GM12878 (cell line): ENCODE results near the gene HSFX2. TPM values are rescaled to one million over a fixed set of nuclear protein-coding genes. Genes with fewer than 3 reads are reported as not detected.
A peak's percentile ranks its signal among the peaks of the same experiment; 100 is the strongest.

Source experiments
- ATAC-seq: fragments of 200-7000 bp; cut with Tn5 transposase; 3 replicates; pipeline ENCODE4 v1.9.1; 2020; ENCODE audit warnings: mild to moderate bottlenecking, moderate library complexity
- BruUV-seq: library from RNA; stranded (reverse); fragments of 400-500 nt; replicated peaks from 2 replicates; lab custom pipeline; 2021; lab: Mats Ljungman, UMichigan
- CTCF ChIA-PET: fragments of 300-600 bp; sonication (Branson Sonifier 250); formaldehyde crosslinking; extraction: SDS; loops from one replicate; lab custom pipeline; 2021; ENCODE audit warnings: inconsistent platforms; lab: Yijun Ruan, JAX
- POLR2A ChIA-PET: fragments of 350-600 bp; formaldehyde crosslinking; extraction: SDS; loops from one replicate; lab custom pipeline; 2021; ENCODE audit warnings: inconsistent platforms; lab: Charles Lee
- RAD21 ChIA-PET: fragments of 300-600 bp; sonication (Branson Sonifier 250); formaldehyde crosslinking; loops from one replicate; lab custom pipeline; 2023; ENCODE audit warnings: antibody characterized with exemption; ENCODE audit not compliant: unreplicated experiment; lab: Charles Lee
- SMC1A ChIA-PET: fragments of 300-600 bp; sonication (Branson Sonifier 250); formaldehyde crosslinking; loops from one replicate; lab custom pipeline; 2023; ENCODE audit not compliant: unreplicated experiment, uncharacterized antibody; lab: Charles Lee
- DNase-seq: peaks from one replicate; pipeline ENCODE4 v3.0.0-alpha.2; 2011; ENCODE audit warnings: low read depth, low spot score
- FAIRE-seq: peaks from 3 replicates; lab custom pipeline; 2011; peaks lifted over from hg19 to GRCh38; lab: Jason Lieb, UNC
- H2AFZ ChIP-seq: 2 replicates; pipeline ENCODE4 v1.6.0; 2011; ENCODE audit warnings: low read depth, low read length, control low read depth; ENCODE audit not compliant: control insufficient read depth
- H3K27ac ChIP-seq: 2 replicates; pipeline ENCODE4 v1.5.1; 2011; ENCODE audit warnings: control low read depth; ENCODE audit not compliant: control insufficient read depth, insufficient read depth
- H3K27me3 ChIP-seq, 2 experiments: replicated peaks in 1 of 2; 2 replicates each; pipeline versions ENCODE4 v1.6.0 to v1.6.1; 2011; ENCODE audit warnings: low read length in 1 of 2; ENCODE audit not compliant: control insufficient read depth in 2 of 2, insufficient read depth in 2 of 2
- H3K36me3 ChIP-seq, 2 experiments: 2 replicates each; pipeline ENCODE4 v1.5.1; 2011; ENCODE audit warnings: low read length in 1 of 2; ENCODE audit not compliant: control insufficient read depth in 2 of 2, insufficient read depth in 2 of 2
- H3K4me1 ChIP-seq: 2 replicates; pipeline ENCODE4 v1.6.1; 2011; ENCODE audit warnings: mild to moderate bottlenecking, low read length, moderate library complexity, mixed read lengths; ENCODE audit not compliant: control insufficient read depth, insufficient read depth
- H3K4me2 ChIP-seq: 2 replicates; pipeline ENCODE4 v1.6.0; 2011; ENCODE audit warnings: control low read depth; ENCODE audit not compliant: control insufficient read depth, insufficient read depth
- H3K4me3 ChIP-seq: fragments of 200-600 bp; sonication (generic); 2 replicates; pipeline ENCODE4 v1.5.1; 2016
- H3K79me2 ChIP-seq: 2 replicates; pipeline ENCODE4 v1.6.0; 2011; ENCODE audit warnings: low read length; ENCODE audit not compliant: control insufficient read depth, insufficient read depth
- H3K9ac ChIP-seq: 2 replicates; pipeline ENCODE4 v1.8.0; 2011; ENCODE audit warnings: low read length, control low read depth, mixed read lengths; ENCODE audit not compliant: control insufficient read depth, insufficient read depth
- H3K9me3 ChIP-seq: replicated peaks from 3 replicates; pipeline ENCODE4 v1.5.1; 2011; ENCODE audit warnings: mild to moderate bottlenecking, low read length; ENCODE audit not compliant: control insufficient read depth, insufficient read depth
- H4K20me1 ChIP-seq: 2 replicates; pipeline ENCODE4 v1.6.0; 2011; ENCODE audit not compliant: control insufficient read depth, insufficient read depth
- BHLHE40 ChIP-seq, 2 experiments: fragments of 450-650 bp in 1 of 2; IDR thresholded peaks; 2 replicates each; pipeline ENCODE4 v1.6.1; 2011 to 2017; ENCODE audit warnings: low read depth in 2 of 2, borderline replicate concordance in 1 of 2, improper control_type of control experiment in 1 of 2, low read length in 1 of 2, mild to moderate bottlenecking in 1 of 2
- DPF2 ChIP-seq: fragments of 450-650 bp; IDR thresholded peaks from 2 replicates; pipeline ENCODE4 v1.6.1; 2017; ENCODE audit warnings: mild to moderate bottlenecking
- EED ChIP-seq: sonication (generic); IDR thresholded peaks from 2 replicates; pipeline ENCODE4 v1.6.1; 2016; ENCODE audit warnings: antibody characterized with exemption, low read depth
- EGR1 ChIP-seq, 2 experiments: IDR thresholded peaks; 1 replicate in 1 of 2; 2 replicates in 1 of 2; pipeline ENCODE4 v1.6.1; 2011 to 2012; ENCODE audit warnings: low read depth in 2 of 2, low read length in 2 of 2, borderline replicate concordance in 1 of 2, mild to moderate bottlenecking in 1 of 2, moderate library complexity in 1 of 2
- IKZF1 ChIP-seq: fragments of 450-650 bp; conservative IDR thresholded peaks from 2 replicates; pipeline ENCODE4 v1.6.1; 2017; ENCODE audit warnings: antibody characterized with exemption, mild to moderate bottlenecking
- MAX ChIP-seq: IDR thresholded peaks from 2 replicates; pipeline ENCODE4 v1.6.1; 2012; ENCODE audit warnings: low read depth, low read length, improper control_type of control experiment
- NFXL1 ChIP-seq: fragments of 450-650 bp; IDR thresholded peaks from 2 replicates; pipeline ENCODE4 v1.6.1; 2017; ENCODE audit warnings: antibody characterized with exemption, mild to moderate bottlenecking, borderline replicate concordance
- NRF1 ChIP-seq: conservative IDR thresholded peaks from 2 replicates; pipeline ENCODE4 v1.6.1; 2011; ENCODE audit warnings: mild to moderate bottlenecking, low read depth, low read length, improper control_type of control experiment
- POLR2A ChIP-seq: IDR thresholded peaks from 2 replicates; pipeline ENCODE4 v1.6.1; 2011; ENCODE audit warnings: low read depth, mild to moderate bottlenecking, low read length
- REST ChIP-seq: IDR thresholded peaks from 2 replicates; pipeline ENCODE4 v1.6.1; 2012; ENCODE audit warnings: mild to moderate bottlenecking, low read depth, low read length
- SMARCA5 ChIP-seq: fragments of 450-650 bp; IDR thresholded peaks from 2 replicates; pipeline ENCODE4 v1.6.1; 2017; ENCODE audit warnings: mild to moderate bottlenecking
- STAT3 ChIP-seq: IDR thresholded peaks from 2 replicates; pipeline ENCODE4 v1.6.1; 2011; ENCODE audit warnings: low read depth, low read length, improper control_type of control experiment
- SUZ12 ChIP-seq: fragments of 200-600 bp; sonication (generic); IDR thresholded peaks from one replicate; pipeline ENCODE4 v1.6.1; 2018; ENCODE audit warnings: antibody characterized with exemption, mild to moderate bottlenecking; ENCODE audit not compliant: unreplicated experiment
- YY1 ChIP-seq: IDR thresholded peaks from 2 replicates; pipeline ENCODE4 v1.6.1; 2011; ENCODE audit warnings: low read depth, mild to moderate bottlenecking, low read length
- ZBTB33 ChIP-seq: fragments of 450-650 bp; IDR thresholded peaks from 2 replicates; pipeline ENCODE4 v1.6.1; 2017; ENCODE audit warnings: mild to moderate bottlenecking
- WGBS: methylation state at CpG from one replicate; pipeline ENCODE4 v1.1.6; 2016; ENCODE audit warnings: low lambda C conversion rate; ENCODE audit not compliant: insufficient replicate concordance, insufficient coverage; ENCODE audit errors: missing lambda C conversion rate; 5-methylcytosine and 5-hydroxymethylcytosine counted together
- in situ Hi-C: fragments of 300-500 bp; cut with MboI; formaldehyde crosslinking; loops from 9 replicates; pipeline ENCODE4 v1.14.3; 2018; ENCODE audit warnings: mixed read lengths
- intact Hi-C: fragments of 100-400 bp; cut with micrococcal nuclease; formaldehyde crosslinking; loops from one replicate; pipeline ENCODE4 v1.14.2; 2022; ENCODE audit not compliant: unreplicated experiment
- polyA plus RNA-seq, 11 experiments: library from polyadenylated mRNA; depleted of rRNA in 4 of 11; unstranded in 6 of 11; stranded (reverse) in 5 of 11; fragments of >200 nt; fragmentation: Nextera tagmentation in 4 of 11; fragmentation: Illumina TruSeq in 1 of 11; extraction: Ambion mirVana in 4 of 11; extraction: Trizol in 1 of 11; gene quantifications; 1 replicate in 1 of 11; 2 replicates in 10 of 11; pipeline versions ENCODE4 v1.2.1 to v1.2.3, GENCODE V29; 2011 to 2016; ENCODE audit warnings: inconsistent platforms in 2 of 11, missing spikeins in 2 of 11, low read depth in 1 of 11
- total RNA-seq, 4 experiments: library from RNA; depleted of rRNA in 3 of 4; stranded (reverse); fragments of >200 nt in 3 of 4; fragmentation: Illumina TruSeq in 1 of 4; extraction: Trizol in 1 of 4; gene quantifications; 2 replicates each; pipeline versions ENCODE4 v1.2.1 to v1.2.3, GENCODE V29; 2013 to 2021

The HSFX2 gene
- total and polyA plus RNA-seq, 10 of the 15 experiments (the other 5 are each of a cell fraction or from before 2014, with no cell fraction given): 0.07 to 0.18 (median 0.14) TPM; not detected in 7

- Histone ChIP-seq H3K9me3 (no peaks in the 10 kb centered on the region), H2AFZ (peak within 1 kb of the TSS; percentile 83), H3K27me3 (no peaks in the 10 kb centered on the region), H3K79me2 (peaks cover 3% of the 10 kb centered on the region; the same call in 1 of the 2 replicates), H3K4me2 (peak within 1 kb of the TSS; percentile 59), H3K4me1 (no peaks in the 10 kb centered on the region), H3K27ac (no peak within 1 kb of the TSS), H3K4me3 (peak within 1 kb of the TSS; percentile 66), H4K20me1 (no peaks in the 10 kb centered on the region; the same call in 1 of the 2 replicates), H3K9ac (peak within 1 kb of the TSS; percentile 64), H3K36me3 (no peaks in the 10 kb centered on the region)
- WGBS: 36% methylated on average over 46 of the region's 102 CpGs
- no TSS peak for BruUV-seq
- POLR2A ChIA-PET: no interaction called here
- ATAC-seq: peak; percentile 86
- CTCF ChIA-PET: no interaction called here
- in situ Hi-C loops: loop anchor here (10.0 kb wide), 1 partner anchor 107 kb away; no protein-coding TSS in a partner anchor
- SMC1A ChIA-PET: no interaction called here
- intact Hi-C loops: loop anchor here (1.0 to 5.0 kb wide), 2 partner anchors 91 to 196 kb away; no protein-coding TSS in a partner anchor
- DNase-seq: no peak
- RAD21 ChIA-PET: no interaction called here
- FAIRE-seq: no peak
- no peak for TF ChIP-seq ZBTB33
- TF ChIP-seq SMARCA5: peak; percentile 30; the same call in 1 of the 2 replicates
- TF ChIP-seq IKZF1: peak; percentile 53
- peak; percentile 75 for TF ChIP-seq POLR2A
- TF ChIP-seq EGR1 (IDR thresholded peaks at IDR 0.05; ENCODE audit: borderline replicate concordance in 1 of 2, low read depth in 2 of 2, low read length in 2 of 2): 0 out of 3 replicates have a peak, but pooled peaks of 1 of the 2 experiments have one; percentile 34
- TF ChIP-seq NFXL1: no peak
- TF ChIP-seq SUZ12: no peak
- TF ChIP-seq YY1: peak; percentile 49; the same call in 1 of the 2 replicates
- TF ChIP-seq BHLHE40 (IDR thresholded peaks at IDR 0.05; ENCODE audit: borderline replicate concordance in 1 of 2, low read depth in 2 of 2, low read length in 1 of 2): peak; percentile 86 to 95
- 0 out of 2 replicates have a peak, but pooled peaks have one; percentile 31 for TF ChIP-seq DPF2
- no peak for TF ChIP-seq REST
- TF ChIP-seq NRF1: peak; percentile 55
- TF ChIP-seq EED: no peak
- no peak for TF ChIP-seq STAT3
- no peak for TF ChIP-seq MAX
Measured at GRCh38 chrX:149631234-149632165, 36.4 kb upstream of the HSFX2 start, which contains the start of gene TMEM185A. TSS of gene TMEM185A (minus strand) at chrX:149631792. CDS start at chrX:149631580, 212 bp downstream.
